ENCODE results near the gene CFDP1.

The CFDP1 gene

DNA sequence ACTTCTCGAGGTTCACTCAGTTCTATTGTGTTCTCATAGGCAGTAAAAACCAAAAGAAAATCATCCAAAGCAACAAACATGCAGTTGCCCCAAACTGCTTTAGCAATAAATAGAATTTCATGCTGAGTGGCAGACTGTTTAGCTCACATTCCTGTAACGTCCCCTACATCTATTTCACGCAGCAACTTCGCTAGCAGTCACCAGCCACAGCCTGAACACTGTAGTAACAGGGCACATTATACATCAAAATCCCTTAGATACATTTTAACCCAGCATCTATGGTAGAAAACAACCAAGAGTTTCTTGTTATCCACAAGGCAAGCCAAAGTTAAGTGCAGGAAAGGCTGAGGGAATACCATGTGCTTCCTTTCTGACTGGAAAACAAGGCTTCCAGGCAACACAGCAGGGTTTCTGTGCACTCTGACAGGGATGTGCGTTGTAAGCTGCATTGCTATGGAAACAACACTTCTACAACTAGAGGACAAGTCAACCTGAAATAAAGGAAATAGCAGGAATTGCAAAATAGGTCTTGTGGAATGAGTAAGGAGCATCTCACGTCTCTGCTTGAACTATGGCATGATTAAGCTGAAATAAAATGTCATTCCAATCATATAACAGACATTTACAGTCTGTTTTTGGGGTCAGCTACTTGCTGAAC lies 55.4 kb downstream of the CFDP1 start:
- Histone ChIP-seq H3K4me3 (ENCODE audit: low read length) (no peak overlapping the region), H3K27me3 (ENCODE audit: control insufficient read depth, insufficient read depth, low read length) (no peaks in the 10 kb centered on the region), H3K4me1 (ENCODE audit: control insufficient read depth, insufficient read depth, low read length) (peaks cover 2% of the 10 kb centered on the region), H3K9ac (ENCODE audit: low read length) (no peak overlapping the region), H3K36me3 (ENCODE audit: control insufficient read depth, insufficient read depth, low read length) (peaks cover 4% of the 10 kb centered on the region), H3K9me3 (ENCODE audit: control insufficient read depth, low read length) (no peaks in the 10 kb centered on the region)

DNA sequence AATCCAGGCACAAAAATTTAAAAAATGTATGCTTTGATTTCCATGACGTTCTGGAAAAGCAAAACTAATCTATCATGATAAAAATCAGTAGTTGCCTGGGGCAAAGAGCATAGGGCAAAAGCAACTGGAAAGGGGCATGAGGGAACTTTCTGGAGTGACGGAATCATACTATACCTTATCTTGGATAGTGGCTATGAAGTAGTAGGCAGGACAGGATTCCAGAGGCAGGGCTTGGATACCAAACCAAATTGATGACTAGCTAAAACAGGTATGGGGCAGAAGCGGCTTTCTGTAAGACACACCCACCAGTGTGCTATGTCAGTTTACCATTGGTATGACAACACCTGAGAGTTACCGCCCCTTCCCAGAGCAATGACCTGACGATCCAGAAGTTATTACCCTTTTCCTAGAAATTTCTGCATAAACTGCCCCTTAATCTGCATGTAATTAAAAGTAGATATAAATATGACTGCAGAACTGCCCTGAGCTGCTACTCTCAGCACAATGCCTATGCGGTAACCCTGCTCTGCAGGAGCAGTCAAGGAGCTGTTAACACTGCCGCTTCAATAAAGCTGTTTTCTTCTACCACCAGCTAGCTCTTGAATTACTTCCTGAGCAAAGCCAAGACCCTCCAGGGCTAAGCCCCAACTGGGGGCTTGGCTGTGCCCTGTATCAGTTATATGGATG lies 56.7 kb downstream of the CFDP1 start:
- Histone ChIP-seq H3K4me1 (ENCODE audit: control insufficient read depth, insufficient read depth, low read length) (peaks cover 4% of the 10 kb centered on the region), H3K9ac (ENCODE audit: low read length) (no peak overlapping the region), H3K9me3 (ENCODE audit: control insufficient read depth, low read length) (no peaks in the 10 kb centered on the region)

DNA sequence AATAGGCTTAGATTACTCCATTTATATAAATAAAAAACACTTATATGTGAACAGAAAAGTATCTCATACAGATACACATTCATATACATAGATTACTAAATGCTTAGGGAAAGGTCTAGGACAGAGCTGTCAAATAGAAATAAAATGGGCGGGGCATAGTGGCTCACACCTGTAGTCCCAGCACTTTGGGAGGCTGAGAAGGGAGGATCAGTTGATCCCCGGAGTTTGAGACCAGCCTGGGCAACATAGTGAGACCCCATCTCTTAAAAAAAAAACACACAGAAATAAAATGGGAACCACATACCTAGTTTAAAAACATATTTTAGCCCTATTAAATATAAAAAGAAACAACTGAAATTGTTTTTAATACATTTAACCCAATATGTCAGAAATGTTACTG lies 58.9 kb downstream of the CFDP1 start:
- Histone ChIP-seq H3K27me3 (ENCODE audit: control insufficient read depth, insufficient read depth, low read length) (no peaks in the 10 kb centered on the region), H3K4me3 (ENCODE audit: low read length) (no peak overlapping the region), H3K9ac (ENCODE audit: low read length) (no peak overlapping the region), H3K9me3 (ENCODE audit: control insufficient read depth, low read length) (no peaks in the 10 kb centered on the region), H3K4me1 (ENCODE audit: control insufficient read depth, insufficient read depth, low read length) (peaks cover 4% of the 10 kb centered on the region), H3K36me3 (ENCODE audit: control insufficient read depth, insufficient read depth, low read length) (no peaks in the 10 kb centered on the region)

More for the DNA sequence above, 56.7 kb downstream of the CFDP1 start:
- Histone ChIP-seq H3K4me3 (ENCODE audit: low read length) (no peak overlapping the region), H3K36me3 (ENCODE audit: control insufficient read depth, insufficient read depth, low read length) (peaks cover 4% of the 10 kb centered on the region), H3K27me3 (ENCODE audit: control insufficient read depth, insufficient read depth, low read length) (no peaks in the 10 kb centered on the region)

DNA sequence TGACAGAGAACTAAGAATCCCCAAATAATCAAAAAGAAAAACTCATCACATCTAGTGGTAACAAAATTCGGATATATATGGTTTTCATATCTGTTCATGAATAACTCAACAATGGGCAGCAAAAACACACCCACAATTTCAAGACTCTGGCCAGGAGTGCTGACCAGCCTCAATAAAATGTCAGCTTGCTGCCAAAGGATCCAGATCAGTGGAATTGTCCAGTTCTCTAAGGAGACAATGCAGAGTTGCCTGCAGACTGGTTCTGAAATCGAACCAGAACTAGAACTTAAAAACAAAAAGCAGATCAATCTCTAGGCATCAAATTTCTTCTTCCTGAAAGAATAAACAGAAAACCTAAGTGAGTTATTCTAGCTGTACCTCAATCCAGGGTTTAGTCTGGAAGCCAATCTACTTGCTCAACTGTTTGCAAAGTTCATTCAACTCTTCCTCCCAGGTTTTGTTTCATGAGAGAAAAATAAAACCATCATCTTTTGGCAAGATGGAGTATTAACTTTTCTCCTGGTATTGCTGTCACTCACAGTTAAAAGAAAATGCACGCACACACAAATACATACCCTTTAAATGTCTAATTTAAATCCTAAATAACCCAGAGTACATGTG lies 61.0 kb downstream of the CFDP1 start:
- Histone ChIP-seq H3K4me1 (ENCODE audit: control insufficient read depth, insufficient read depth, low read length) (peaks cover 4% of the 10 kb centered on the region), H3K36me3 (ENCODE audit: control insufficient read depth, insufficient read depth, low read length) (no peaks in the 10 kb centered on the region), H3K9me3 (ENCODE audit: control insufficient read depth, low read length) (no peaks in the 10 kb centered on the region), H3K9ac (ENCODE audit: low read length) (no peak overlapping the region), H3K27me3 (ENCODE audit: control insufficient read depth, insufficient read depth, low read length) (no peaks in the 10 kb centered on the region), H3K4me3 (ENCODE audit: low read length) (no peak overlapping the region)

DNA sequence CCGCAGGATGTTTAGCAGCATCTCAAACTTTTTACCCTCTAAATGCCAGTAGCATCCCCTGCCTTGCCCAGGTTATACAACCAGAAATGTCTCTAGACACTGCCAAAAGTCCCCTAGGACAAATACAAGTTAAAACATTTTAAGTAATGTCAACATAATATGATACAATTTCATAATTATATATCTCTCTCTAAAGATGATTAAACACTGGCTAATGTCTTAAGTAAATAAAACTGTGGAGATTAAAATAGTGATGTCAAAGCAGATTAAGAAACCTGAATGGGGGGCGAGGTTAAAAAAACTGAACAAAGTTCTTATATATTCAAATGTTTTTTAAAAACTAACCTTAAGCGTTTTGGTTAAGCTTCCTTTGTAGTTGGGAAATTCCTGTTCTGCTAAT lies 62.1 kb downstream of the CFDP1 start:
- Histone ChIP-seq H3K4me3 (ENCODE audit: low read length) (no peak overlapping the region), H3K36me3 (ENCODE audit: control insufficient read depth, insufficient read depth, low read length) (no peaks in the 10 kb centered on the region), H3K27me3 (ENCODE audit: control insufficient read depth, insufficient read depth, low read length) (no peaks in the 10 kb centered on the region), H3K9me3 (ENCODE audit: control insufficient read depth, low read length) (no peaks in the 10 kb centered on the region), H3K4me1 (ENCODE audit: control insufficient read depth, insufficient read depth, low read length) (peaks cover 4% of the 10 kb centered on the region), H3K9ac (ENCODE audit: low read length) (no peak overlapping the region)

DNA sequence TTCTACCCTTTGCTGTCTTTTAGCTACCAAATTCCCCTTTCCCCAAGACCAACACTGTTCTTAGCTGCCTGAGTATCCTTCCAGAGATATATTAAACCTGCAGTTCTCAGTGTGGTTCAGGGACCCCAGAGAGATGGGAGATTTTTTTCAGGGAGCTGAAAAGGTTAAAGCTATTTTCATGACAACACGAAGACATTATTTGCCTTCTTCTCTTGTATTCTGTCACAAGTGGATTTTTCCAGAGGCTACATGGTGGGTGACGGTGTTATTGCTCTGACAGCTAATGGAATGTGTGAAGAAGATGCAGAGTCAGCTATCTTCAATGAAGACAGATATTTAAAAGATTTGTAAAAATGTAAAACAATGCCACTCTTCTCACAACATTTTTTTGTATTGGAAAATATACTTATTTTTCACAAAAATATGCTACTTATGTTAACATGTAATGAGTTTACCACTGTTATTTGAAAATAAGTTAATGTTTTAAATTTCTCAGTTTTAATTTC lies 69.0 kb downstream of the CFDP1 start:
- H3K9ac ChIP-seq (ENCODE audit: low read length): no peak overlapping the region

DNA sequence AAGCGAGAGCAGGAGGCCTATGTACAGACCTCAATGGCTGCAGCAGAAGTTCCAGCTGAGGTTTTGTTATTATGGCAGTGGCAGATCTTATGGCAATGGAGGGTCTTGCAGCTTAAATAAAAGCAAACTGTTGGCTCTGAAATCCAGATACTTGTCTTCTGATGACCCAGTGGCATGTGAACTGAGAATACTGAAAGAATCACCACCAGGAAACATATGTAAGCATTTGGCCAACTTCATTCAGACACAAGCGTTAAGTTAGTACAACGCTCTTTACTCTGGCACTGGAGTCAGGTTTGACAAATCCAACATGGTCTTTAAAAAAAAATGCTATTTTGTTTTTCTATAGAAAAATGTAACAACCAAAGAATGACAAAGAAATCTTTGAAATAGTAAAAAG lies 70.5 kb downstream of the CFDP1 start:
- Histone ChIP-seq H3K9me3 (ENCODE audit: control insufficient read depth, low read length) (no peaks in the 10 kb centered on the region), H3K4me3 (ENCODE audit: low read length) (no peak overlapping the region), H3K4me1 (ENCODE audit: control insufficient read depth, insufficient read depth, low read length) (no peaks in the 10 kb centered on the region), H3K9ac (ENCODE audit: low read length) (no peak overlapping the region), H3K27me3 (ENCODE audit: control insufficient read depth, insufficient read depth, low read length) (no peaks in the 10 kb centered on the region), H3K36me3 (ENCODE audit: control insufficient read depth, insufficient read depth, low read length) (no peaks in the 10 kb centered on the region)

More for the DNA sequence above, 69.0 kb downstream of the CFDP1 start:
- Histone ChIP-seq H3K4me1 (ENCODE audit: control insufficient read depth, insufficient read depth, low read length) (no peaks in the 10 kb centered on the region), H3K4me3 (ENCODE audit: low read length) (no peak overlapping the region), H3K27me3 (ENCODE audit: control insufficient read depth, insufficient read depth, low read length) (no peaks in the 10 kb centered on the region), H3K9me3 (ENCODE audit: control insufficient read depth, low read length) (no peaks in the 10 kb centered on the region), H3K36me3 (ENCODE audit: control insufficient read depth, insufficient read depth, low read length) (no peaks in the 10 kb centered on the region)

DNA sequence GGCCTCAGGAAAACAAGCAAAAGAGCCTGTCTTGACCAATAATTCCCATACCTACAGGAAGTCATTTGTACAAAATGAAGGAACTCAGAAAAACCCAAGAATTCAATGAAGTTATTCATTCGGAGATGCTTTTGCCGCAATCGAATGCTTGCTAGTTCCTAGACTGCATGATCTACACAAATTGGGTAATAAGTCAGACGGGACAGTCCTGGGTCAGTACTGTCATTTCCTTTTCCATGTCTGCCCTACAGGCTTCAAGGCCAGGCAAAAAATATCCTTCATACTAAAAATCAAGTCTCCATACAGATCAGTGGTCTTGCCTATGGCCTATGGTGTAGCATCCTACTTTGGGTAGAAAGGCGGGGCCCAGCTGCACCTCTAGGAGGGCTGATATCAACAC lies 71.4 kb downstream of the CFDP1 start:
- H3K27me3 ChIP-seq (ENCODE audit: control insufficient read depth, insufficient read depth, low read length): no peaks in the 10 kb centered on the region

DNA sequence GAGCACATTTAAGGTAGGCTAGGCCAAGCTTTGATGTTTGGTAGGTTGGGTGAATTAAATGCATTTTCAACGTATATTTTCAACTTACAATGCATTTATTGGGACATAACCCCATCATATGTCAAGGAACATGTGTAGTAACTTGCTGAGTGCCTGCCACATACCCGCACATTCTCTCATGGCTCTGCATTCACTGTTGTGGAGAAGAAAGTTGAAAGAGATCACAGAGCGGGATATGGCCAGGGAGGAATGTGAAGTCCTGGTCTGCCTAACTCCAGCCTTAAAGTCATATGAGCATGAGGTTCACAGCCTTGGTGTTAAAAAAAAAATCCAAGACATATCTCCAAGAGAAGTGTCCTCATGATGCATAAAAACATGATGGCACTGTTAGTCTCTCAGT lies 79.1 kb downstream of the CFDP1 start:
- no peaks in the 10 kb centered on the region for H3K4me1 ChIP-seq (ENCODE audit: control insufficient read depth, insufficient read depth, low read length)
- H3K9ac ChIP-seq (ENCODE audit: low read length): no peak overlapping the region
- H3K9me3 ChIP-seq (ENCODE audit: control insufficient read depth, low read length): no peaks in the 10 kb centered on the region
- H3K36me3 ChIP-seq (ENCODE audit: control insufficient read depth, insufficient read depth, low read length): no peaks in the 10 kb centered on the region
- no peak overlapping the region for H3K4me3 ChIP-seq (ENCODE audit: low read length)
- H3K27me3 ChIP-seq (ENCODE audit: control insufficient read depth, insufficient read depth, low read length): no peaks in the 10 kb centered on the region

More for the DNA sequence above, 71.4 kb downstream of the CFDP1 start:
- Histone ChIP-seq H3K36me3 (ENCODE audit: control insufficient read depth, insufficient read depth, low read length) (no peaks in the 10 kb centered on the region), H3K9ac (ENCODE audit: low read length) (no peak overlapping the region), H3K9me3 (ENCODE audit: control insufficient read depth, low read length) (no peaks in the 10 kb centered on the region), H3K4me3 (ENCODE audit: low read length) (no peak overlapping the region), H3K4me1 (ENCODE audit: control insufficient read depth, insufficient read depth, low read length) (no peaks in the 10 kb centered on the region)

DNA sequence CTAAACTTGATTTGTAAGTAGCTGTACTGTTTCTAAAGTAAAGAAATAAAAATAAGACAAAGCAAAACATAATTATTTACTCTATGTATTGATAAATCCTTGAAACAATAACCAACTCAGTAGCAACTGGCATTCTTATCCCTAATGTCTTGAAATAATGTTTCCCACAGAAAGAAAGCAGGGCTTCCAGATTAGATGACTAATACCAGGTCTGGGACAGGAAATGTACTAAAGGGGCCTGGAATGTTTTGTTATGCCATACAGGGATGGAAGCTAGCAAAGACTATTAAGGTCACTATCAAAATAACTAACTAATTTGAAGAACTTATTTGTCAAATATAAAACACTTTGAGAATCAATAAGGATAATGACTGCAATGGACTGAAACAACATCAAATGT lies 82.1 kb downstream of the CFDP1 start:
- no peaks in the 10 kb centered on the region for H3K9me3 ChIP-seq (ENCODE audit: control insufficient read depth, low read length)
- H3K4me3 ChIP-seq (ENCODE audit: low read length): no peak overlapping the region
- no peaks in the 10 kb centered on the region for H3K36me3 ChIP-seq (ENCODE audit: control insufficient read depth, insufficient read depth, low read length)
- H3K4me1 ChIP-seq (ENCODE audit: control insufficient read depth, insufficient read depth, low read length): no peaks in the 10 kb centered on the region
- H3K27me3 ChIP-seq (ENCODE audit: control insufficient read depth, insufficient read depth, low read length): no peaks in the 10 kb centered on the region
- no peak overlapping the region for H3K9ac ChIP-seq (ENCODE audit: low read length)

DNA sequence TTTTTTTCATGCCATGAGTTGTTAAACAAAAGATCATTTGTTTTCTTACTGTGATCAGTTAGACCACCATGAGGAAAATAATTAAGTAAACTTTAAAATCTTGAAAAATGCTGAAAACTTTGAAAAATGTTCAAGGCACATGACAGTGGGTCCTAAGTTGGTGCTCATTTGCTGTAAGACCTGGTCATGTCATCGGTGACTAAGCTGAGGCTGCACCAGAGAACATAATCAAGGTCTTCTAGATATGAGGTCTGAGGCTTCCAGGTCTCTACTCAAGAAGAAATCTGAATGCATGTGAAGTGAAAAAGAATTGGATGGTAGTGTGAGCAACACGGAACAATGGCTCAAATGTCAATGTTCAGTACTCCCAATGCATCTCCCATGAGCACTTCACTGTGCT lies 87.6 kb downstream of the CFDP1 start:
- Histone ChIP-seq H3K9ac (ENCODE audit: low read length) (no peak overlapping the region), H3K4me3 (ENCODE audit: low read length) (no peak overlapping the region), H3K36me3 (ENCODE audit: control insufficient read depth, insufficient read depth, low read length) (no peaks in the 10 kb centered on the region), H3K27me3 (ENCODE audit: control insufficient read depth, insufficient read depth, low read length) (no peaks in the 10 kb centered on the region), H3K9me3 (ENCODE audit: control insufficient read depth, low read length) (no peaks in the 10 kb centered on the region), H3K4me1 (ENCODE audit: control insufficient read depth, insufficient read depth, low read length) (no peaks in the 10 kb centered on the region)

DNA sequence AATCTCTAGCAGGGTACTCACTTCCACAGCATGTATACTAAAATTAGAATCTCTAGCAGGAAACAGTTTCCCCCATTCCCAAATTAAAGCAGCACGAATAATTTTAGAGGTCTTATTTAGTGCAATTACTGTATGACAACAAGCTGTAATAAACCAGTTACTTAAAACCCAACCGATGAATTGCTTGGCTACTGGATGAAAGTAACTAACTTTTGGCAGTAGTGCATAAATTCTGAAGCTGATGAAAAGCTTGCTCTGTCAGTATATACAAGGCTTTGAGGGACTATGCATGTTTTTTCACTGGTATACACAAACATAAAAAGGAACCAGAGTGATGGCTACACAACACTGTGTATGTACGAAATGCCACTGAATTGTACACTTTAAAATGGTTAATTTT lies 89.4 kb downstream of the CFDP1 start:
- Histone ChIP-seq H3K9ac (ENCODE audit: low read length) (no peak overlapping the region), H3K36me3 (ENCODE audit: control insufficient read depth, insufficient read depth, low read length) (no peaks in the 10 kb centered on the region), H3K4me1 (ENCODE audit: control insufficient read depth, insufficient read depth, low read length) (no peaks in the 10 kb centered on the region), H3K9me3 (ENCODE audit: control insufficient read depth, low read length) (no peaks in the 10 kb centered on the region), H3K4me3 (ENCODE audit: low read length) (no peak overlapping the region), H3K27me3 (ENCODE audit: control insufficient read depth, insufficient read depth, low read length) (no peaks in the 10 kb centered on the region)

All from mucosa of stomach (tissue), 1 donor.